Neural progenitor cell (in vitro differentiated cells): ENCODE results near the gene CRTC1.
A peak's percentile ranks its signal among the peaks of the same experiment; 100 is the strongest.

ENCODE experiments used
- EZH2 ChIP-seq: fragments of 200-600 bp; sonication (generic); IDR thresholded peaks from 2 replicates; pipeline ENCODE4 v1.6.1; 2017; ENCODE audit warnings: antibody characterized with exemption, mild to moderate bottlenecking, moderate library complexity
- TF ChIP-seq, protein P1 (sequence below): fragments of 200-600 bp; sonication (generic); IDR thresholded peaks from 2 replicates; pipeline ENCODE4 v1.5.1; 2017; ENCODE audit warnings: antibody characterized with exemption, mild to moderate bottlenecking

DNA sequence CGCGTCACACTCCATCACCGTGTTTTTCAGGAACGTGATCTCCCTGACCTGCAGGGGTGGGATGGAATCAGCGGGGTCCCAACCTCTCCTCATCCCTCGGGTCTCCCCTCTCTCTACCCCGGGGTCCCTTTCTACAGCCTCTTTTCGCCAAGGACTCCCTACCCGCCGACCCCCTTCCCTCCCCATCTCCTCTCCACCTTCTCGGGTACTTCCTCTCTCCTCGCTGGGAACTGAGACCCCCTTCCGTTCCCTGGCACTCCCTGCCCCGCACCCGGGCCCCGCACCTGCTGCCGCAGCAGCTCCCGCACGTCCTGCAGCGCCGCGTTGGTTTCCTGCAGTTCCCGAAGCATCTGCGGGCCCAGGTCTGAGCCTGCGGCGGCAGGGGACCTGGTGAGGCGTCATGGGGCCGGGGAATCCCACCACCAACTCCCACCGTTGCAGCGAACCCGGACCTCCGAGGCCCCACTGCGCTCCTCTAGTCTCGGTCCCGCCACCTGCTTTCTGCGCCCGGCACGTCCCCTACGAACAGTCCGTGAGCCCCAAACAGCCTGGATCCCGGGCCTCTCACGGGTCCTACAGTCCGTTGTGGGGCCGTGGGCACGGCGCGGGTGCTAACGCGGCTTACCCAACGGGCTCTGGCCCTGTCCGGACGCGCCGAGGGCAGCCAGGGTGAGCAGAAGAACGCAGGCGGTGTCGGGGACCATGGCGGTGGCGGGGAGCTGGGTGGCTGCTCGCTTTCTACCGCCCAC lies 107.3 kb downstream of the CRTC1 start, which contains the start of gene COMP:
- TF ChIP-seq, protein P1, sequence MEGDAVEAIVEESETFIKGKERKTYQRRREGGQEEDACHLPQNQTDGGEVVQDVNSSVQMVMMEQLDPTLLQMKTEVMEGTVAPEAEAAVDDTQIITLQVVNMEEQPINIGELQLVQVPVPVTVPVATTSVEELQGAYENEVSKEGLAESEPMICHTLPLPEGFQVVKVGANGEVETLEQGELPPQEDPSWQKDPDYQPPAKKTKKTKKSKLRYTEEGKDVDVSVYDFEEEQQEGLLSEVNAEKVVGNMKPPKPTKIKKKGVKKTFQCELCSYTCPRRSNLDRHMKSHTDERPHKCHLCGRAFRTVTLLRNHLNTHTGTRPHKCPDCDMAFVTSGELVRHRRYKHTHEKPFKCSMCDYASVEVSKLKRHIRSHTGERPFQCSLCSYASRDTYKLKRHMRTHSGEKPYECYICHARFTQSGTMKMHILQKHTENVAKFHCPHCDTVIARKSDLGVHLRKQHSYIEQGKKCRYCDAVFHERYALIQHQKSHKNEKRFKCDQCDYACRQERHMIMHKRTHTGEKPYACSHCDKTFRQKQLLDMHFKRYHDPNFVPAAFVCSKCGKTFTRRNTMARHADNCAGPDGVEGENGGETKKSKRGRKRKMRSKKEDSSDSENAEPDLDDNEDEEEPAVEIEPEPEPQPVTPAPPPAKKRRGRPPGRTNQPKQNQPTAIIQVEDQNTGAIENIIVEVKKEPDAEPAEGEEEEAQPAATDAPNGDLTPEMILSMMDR = no peak
- peak; percentile 99 for TF ChIP-seq EZH2
